WTC11 (cell line): ENCODE measurements around the gene CGB8. TPM values are rescaled to one million over a fixed set of nuclear protein-coding genes. Genes with fewer than 3 reads are reported as not detected.

ENCODE experiments used
- ATAC-seq: fragments of 200-7000 bp; cut with Tn5 transposase; 2 replicates; pipeline ENCODE4 v1.10.0; 2021; ENCODE audit warnings: mild to moderate bottlenecking, moderate library complexity
- CTCF ChIA-PET: fragments of 300-600 bp; sonication (Branson Sonifier 250); formaldehyde crosslinking; loops from one replicate; lab custom pipeline; 2021; ENCODE audit warnings: antibody characterized with exemption; lab: Charles Lee
- POLR2A ChIA-PET: fragments of 350-600 bp; sonication (Branson Sonifier 250); formaldehyde crosslinking; loops from one replicate; lab custom pipeline; 2021; ENCODE audit warnings: antibody characterized with exemption; lab: Charles Lee
- DNase-seq: peaks from one replicate; pipeline ENCODE4 v3.0.0; 2021; ENCODE audit warnings: low spot score
- H3K27ac Mint-ChIP-seq: 2 replicates; pipeline ENCODE4 v1.8.0; 2021; ENCODE audit warnings: mixed read lengths
- H3K27me3 Mint-ChIP-seq: 2 replicates; pipeline ENCODE4 v1.8.0; 2021; ENCODE audit warnings: low read depth, mild to moderate bottlenecking, moderate library complexity, mixed read lengths
- H3K36me3 Mint-ChIP-seq: 2 replicates; pipeline ENCODE4 v1.8.0; 2021; ENCODE audit warnings: mixed read lengths
- H3K4me1 Mint-ChIP-seq: 2 replicates; pipeline ENCODE4 v1.8.0; 2022; ENCODE audit warnings: mixed read lengths
- H3K4me3 Mint-ChIP-seq: 2 replicates; pipeline ENCODE4 v1.8.0; 2021; ENCODE audit warnings: mild to moderate bottlenecking, moderate library complexity, mixed read lengths
- H3K9me3 Mint-ChIP-seq: 2 replicates; pipeline ENCODE4 v1.8.0; 2021; ENCODE audit warnings: mixed read lengths
- ARID4B ChIP-seq: sonication (generic); formaldehyde crosslinking; IDR thresholded peaks from 2 replicates; pipeline ENCODE4 v1.8.0; 2023; ENCODE audit warnings: missing genetic modification reagents, mild to moderate bottlenecking, borderline replicate concordance
- CREM ChIP-seq: sonication (generic); formaldehyde crosslinking; IDR thresholded peaks from 2 replicates; pipeline ENCODE4 v1.8.1; 2022; ENCODE audit warnings: mild to moderate bottlenecking, missing genetic modification reagents, moderate library complexity
- ELF4 ChIP-seq: sonication (generic); formaldehyde crosslinking; IDR thresholded peaks from 2 replicates; pipeline ENCODE4 v1.8.1; 2022; ENCODE audit warnings: low read depth, mild to moderate bottlenecking, moderate library complexity, missing genetic modification reagents
- FOXJ3 ChIP-seq: sonication (generic); formaldehyde crosslinking; IDR thresholded peaks from 2 replicates; pipeline ENCODE4 v1.9.0; 2021; ENCODE audit warnings: missing genetic modification reagents, mild to moderate bottlenecking, borderline replicate concordance
- FOXK1 ChIP-seq: sonication (generic); formaldehyde crosslinking; IDR thresholded peaks from 2 replicates; pipeline ENCODE4 v1.8.0; 2022; ENCODE audit warnings: mild to moderate bottlenecking, moderate library complexity, missing genetic modification reagents
- HMGXB4 ChIP-seq: sonication (generic); formaldehyde crosslinking; IDR thresholded peaks from 2 replicates; pipeline ENCODE4 v1.8.1; 2023; ENCODE audit warnings: mild to moderate bottlenecking, moderate library complexity, missing genetic modification reagents
- NFATC4 ChIP-seq: fragments of 250-450 bp; sonication (Bioruptor Pico); IDR thresholded peaks from 2 replicates; pipeline ENCODE4 v1.9.0; 2021; ENCODE audit warnings: mild to moderate bottlenecking
- NFE2L1 ChIP-seq: sonication (generic); formaldehyde crosslinking; IDR thresholded peaks from 2 replicates; pipeline ENCODE4 v1.8.1; 2023; ENCODE audit warnings: missing genetic modification reagents
- NR3C1 ChIP-seq: sonication (generic); formaldehyde crosslinking; conservative IDR thresholded peaks from 2 replicates; pipeline ENCODE4 v1.8.1; 2023; ENCODE audit warnings: low read depth, mild to moderate bottlenecking, missing genetic modification reagents
- TEAD1 ChIP-seq: sonication (generic); formaldehyde crosslinking; IDR thresholded peaks from 2 replicates; pipeline ENCODE4 v1.8.0; 2022; ENCODE audit warnings: mild to moderate bottlenecking, missing genetic modification reagents
- TEAD4 ChIP-seq: sonication (generic); formaldehyde crosslinking; IDR thresholded peaks from 2 replicates; pipeline ENCODE4 v1.8.0; 2022; ENCODE audit warnings: mild to moderate bottlenecking, missing genetic modification reagents
- ZNF138 ChIP-seq: sonication (generic); formaldehyde crosslinking; conservative IDR thresholded peaks from 2 replicates; pipeline ENCODE4 v1.8.1; 2022; ENCODE audit warnings: mild to moderate bottlenecking, moderate library complexity, missing genetic modification reagents
- ZNF232 ChIP-seq: sonication (generic); formaldehyde crosslinking; IDR thresholded peaks from 2 replicates; pipeline ENCODE4 v1.8.0; 2022; ENCODE audit warnings: mild to moderate bottlenecking, missing genetic modification reagents
- ZNF317 ChIP-seq: sonication (generic); formaldehyde crosslinking; IDR thresholded peaks from 2 replicates; pipeline ENCODE4 v1.8.1; 2023; ENCODE audit warnings: low read depth, mild to moderate bottlenecking, moderate library complexity, missing genetic modification reagents, borderline replicate concordance
- total RNA-seq: library from RNA; stranded (reverse); gene quantifications from 3 replicates; pipeline ENCODE4 v1.2.3, GENCODE V29; 2021
- TF ChIP-seq, protein P1 (sequence below): sonication (generic); formaldehyde crosslinking; IDR thresholded peaks from 2 replicates; pipeline ENCODE4 v1.8.0; 2023; ENCODE audit warnings: mild to moderate bottlenecking, missing genetic modification reagents
- TF ChIP-seq, protein P2 (sequence below): sonication (generic); formaldehyde crosslinking; conservative IDR thresholded peaks from 2 replicates; pipeline ENCODE4 v1.8.1; 2022; ENCODE audit warnings: mild to moderate bottlenecking, missing genetic modification reagents
- TF ChIP-seq, protein P3 (sequence below): fragments of 250-450 bp; sonication (Bioruptor Pico); conservative IDR thresholded peaks from 2 replicates; pipeline ENCODE4 v1.9.0; 2021; ENCODE audit warnings: mild to moderate bottlenecking
- TF ChIP-seq, protein P4 (sequence below): fragments of 250-450 bp; sonication (Bioruptor Pico); IDR thresholded peaks from 2 replicates; pipeline ENCODE4 v2.1.2; 2022; ENCODE audit warnings: mild to moderate bottlenecking, moderate library complexity

CGB8 gene
- total RNA-seq, 1 experiment from 2014 or later, result 0.31 TPM

GRCh38 chr19:49069026-49069425, 20.1 kb upstream of the CGB8 start (continued):
- TF ChIP-seq, protein P1, sequence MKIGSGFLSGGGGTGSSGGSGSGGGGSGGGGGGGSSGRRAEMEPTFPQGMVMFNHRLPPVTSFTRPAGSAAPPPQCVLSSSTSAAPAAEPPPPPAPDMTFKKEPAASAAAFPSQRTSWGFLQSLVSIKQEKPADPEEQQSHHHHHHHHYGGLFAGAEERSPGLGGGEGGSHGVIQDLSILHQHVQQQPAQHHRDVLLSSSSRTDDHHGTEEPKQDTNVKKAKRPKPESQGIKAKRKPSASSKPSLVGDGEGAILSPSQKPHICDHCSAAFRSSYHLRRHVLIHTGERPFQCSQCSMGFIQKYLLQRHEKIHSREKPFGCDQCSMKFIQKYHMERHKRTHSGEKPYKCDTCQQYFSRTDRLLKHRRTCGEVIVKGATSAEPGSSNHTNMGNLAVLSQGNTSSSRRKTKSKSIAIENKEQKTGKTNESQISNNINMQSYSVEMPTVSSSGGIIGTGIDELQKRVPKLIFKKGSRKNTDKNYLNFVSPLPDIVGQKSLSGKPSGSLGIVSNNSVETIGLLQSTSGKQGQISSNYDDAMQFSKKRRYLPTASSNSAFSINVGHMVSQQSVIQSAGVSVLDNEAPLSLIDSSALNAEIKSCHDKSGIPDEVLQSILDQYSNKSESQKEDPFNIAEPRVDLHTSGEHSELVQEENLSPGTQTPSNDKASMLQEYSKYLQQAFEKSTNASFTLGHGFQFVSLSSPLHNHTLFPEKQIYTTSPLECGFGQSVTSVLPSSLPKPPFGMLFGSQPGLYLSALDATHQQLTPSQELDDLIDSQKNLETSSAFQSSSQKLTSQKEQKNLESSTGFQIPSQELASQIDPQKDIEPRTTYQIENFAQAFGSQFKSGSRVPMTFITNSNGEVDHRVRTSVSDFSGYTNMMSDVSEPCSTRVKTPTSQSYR (CRISPR knock-in tag), result no peak
- TF ChIP-seq FOXK1 (CRISPR knock-in tag) (no peak), NR3C1 (CRISPR knock-in tag) (no peak)
- TF ChIP-seq, protein P2, sequence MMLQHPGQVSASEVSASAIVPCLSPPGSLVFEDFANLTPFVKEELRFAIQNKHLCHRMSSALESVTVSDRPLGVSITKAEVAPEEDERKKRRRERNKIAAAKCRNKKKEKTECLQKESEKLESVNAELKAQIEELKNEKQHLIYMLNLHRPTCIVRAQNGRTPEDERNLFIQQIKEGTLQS, result no peak

GRCh38 chr19:49067554-49067953, 18.6 kb upstream of the CGB8 start:
- H3K36me3 Mint-ChIP-seq, result no peaks in the 10 kb centered on the region; the same call in 1 of the 2 replicates
- H3K4me1 Mint-ChIP-seq, result peaks cover 33% of the 10 kb centered on the region
- no peak overlapping the region for H3K4me3 Mint-ChIP-seq
- ATAC-seq, result no peak
- ChIA-PET CTCF (interaction anchor here (0.6 to 3.8 kb wide), 4 partner anchors 11 to 68 kb away, joined by 3 to 19 read pairs (median 4); no protein-coding TSS in a partner anchor), POLR2A (interaction anchor here (1.0 kb wide), 1 partner anchor 10 kb away, joined by 4 read pairs; the partner anchor contains the start of gene CGB7)
- H3K27me3 Mint-ChIP-seq, result peaks cover 84% of the 10 kb centered on the region
- H3K27ac Mint-ChIP-seq, result no peak overlapping the region
- H3K9me3 Mint-ChIP-seq, result peaks cover 8% of the 10 kb centered on the region
- DNase-seq, result no peak
- TF ChIP-seq NFATC4 (CRISPR knock-in tag) (no peak), HMGXB4 (CRISPR knock-in tag) (no peak), ELF4 (no peak), TEAD4 (CRISPR knock-in tag) (no peak), CREM (no peak), ARID4B (CRISPR knock-in tag) (no peak), ZNF317 (CRISPR knock-in tag) (no peak), FOXJ3 (CRISPR knock-in tag) (no peak), NFE2L1 (no peak), ZNF232 (CRISPR knock-in tag) (no peak), TEAD1 (CRISPR knock-in tag) (no peak), ZNF138 (CRISPR knock-in tag) (no peak)
- TF ChIP-seq, protein P3, sequence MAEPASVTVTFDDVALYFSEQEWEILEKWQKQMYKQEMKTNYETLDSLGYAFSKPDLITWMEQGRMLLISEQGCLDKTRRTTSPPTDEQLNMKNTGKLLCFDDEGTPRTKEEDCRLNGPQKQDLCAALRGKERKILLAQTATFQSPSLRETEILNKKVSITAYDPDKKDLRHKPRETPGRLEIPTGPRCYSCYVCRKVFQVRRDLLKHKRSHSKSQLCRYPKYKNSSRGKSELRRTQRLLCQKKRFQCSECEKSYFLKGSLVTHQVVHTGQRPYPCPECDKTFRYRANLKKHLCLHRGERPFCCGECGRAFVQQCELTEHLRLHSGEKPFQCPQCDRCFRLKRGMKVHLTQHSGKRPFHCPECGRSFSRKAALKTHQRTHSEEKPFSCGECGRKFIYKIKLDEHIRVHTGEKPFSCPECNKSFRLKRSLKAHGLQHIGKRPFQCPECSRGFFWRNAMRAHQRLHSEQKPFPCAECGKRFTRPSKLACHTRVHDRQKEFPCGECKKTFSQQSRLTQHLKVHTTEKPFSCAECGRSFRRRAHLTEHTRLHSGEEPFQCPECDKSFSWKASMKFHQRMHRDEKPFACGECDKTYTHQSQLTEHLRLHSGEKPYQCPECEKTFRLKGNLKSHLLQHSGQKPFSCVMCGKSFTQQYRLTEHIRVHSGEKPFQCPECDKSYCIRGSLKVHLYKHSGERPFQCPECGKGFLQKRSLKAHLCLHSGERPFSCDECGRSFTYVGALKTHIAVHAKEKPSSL (CRISPR knock-in tag), result no peak
- TF ChIP-seq, protein P1 (CRISPR knock-in tag), result no peak
- TF ChIP-seq, protein P4, sequence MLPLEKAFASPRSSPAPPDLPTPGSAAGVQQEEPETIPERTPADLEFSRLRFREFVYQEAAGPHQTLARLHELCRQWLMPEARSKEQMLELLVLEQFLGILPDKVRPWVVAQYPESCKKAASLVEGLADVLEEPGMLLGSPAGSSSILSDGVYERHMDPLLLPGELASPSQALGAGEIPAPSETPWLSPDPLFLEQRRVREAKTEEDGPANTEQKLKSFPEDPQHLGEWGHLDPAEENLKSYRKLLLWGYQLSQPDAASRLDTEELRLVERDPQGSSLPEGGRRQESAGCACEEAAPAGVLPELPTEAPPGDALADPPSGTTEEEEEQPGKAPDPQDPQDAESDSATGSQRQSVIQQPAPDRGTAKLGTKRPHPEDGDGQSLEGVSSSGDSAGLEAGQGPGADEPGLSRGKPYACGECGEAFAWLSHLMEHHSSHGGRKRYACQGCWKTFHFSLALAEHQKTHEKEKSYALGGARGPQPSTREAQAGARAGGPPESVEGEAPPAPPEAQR (CRISPR knock-in tag), result no peak
